Measurements from ENCODE around the gene CASD1.

The CASD1 gene

GRCh38 chr7:94492601-94493000 is 17.0 kb upstream of the CASD1 start:
- H3K36me3 ChIP-seq (ENCODE audit: insufficient read depth, low read depth, low read length): no peaks in the 10 kb centered on the region
- no peaks in the 10 kb centered on the region for H3K4me1 ChIP-seq (ENCODE audit: insufficient read depth, low read length)
- peaks cover 5% of the 10 kb centered on the region; the same call in 1 of the 2 replicates for H3K9me3 ChIP-seq (ENCODE audit: insufficient read depth, low read depth, low read length)
- H3K9ac ChIP-seq (ENCODE audit: low read depth, low read length): no peak overlapping the region
- H3K4me3 ChIP-seq (ENCODE audit: low read length): no peak overlapping the region
- H3K27ac ChIP-seq (ENCODE audit: low read length): no peak overlapping the region
- no peaks in the 10 kb centered on the region for H3K27me3 ChIP-seq (ENCODE audit: insufficient read depth, low read length)

DNA sequence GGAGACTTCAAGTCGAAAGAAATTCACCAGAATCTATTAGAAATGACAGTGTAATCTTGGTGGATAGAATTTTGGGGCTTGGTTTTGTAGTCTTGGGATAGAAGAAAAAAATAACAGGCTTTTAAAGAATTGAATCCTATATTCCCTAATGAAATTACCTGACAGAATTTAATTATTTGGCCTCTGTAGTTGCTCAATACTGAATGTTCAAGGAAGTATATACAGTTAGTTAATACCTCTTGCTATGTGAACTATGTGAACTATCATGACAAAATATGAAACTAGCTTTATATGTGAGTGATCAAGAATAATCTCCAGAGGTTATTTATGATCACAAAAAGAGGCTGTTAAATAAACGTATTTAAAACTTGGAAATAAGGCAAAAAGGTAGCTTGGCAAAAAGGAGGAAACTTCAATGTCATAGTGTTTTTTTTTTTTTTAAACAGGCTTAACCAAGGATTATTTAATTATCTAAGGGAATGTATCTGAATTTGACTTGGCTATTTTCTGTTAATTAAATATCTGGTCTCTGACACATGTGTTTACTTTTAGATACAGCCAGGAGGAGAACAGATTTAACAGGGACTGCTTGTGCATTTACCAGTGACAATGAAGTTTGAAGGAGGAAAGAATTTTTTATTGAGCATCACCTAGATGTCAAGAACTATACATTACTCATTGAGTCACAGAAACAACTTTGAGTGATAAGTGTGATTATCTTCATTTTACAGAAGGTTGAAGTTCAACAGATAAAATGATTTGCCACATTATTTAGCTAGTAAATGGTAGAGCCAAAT is 11.5 kb upstream of the CASD1 start:
- Histone ChIP-seq H3K4me3 (ENCODE audit: low read length) (no peak overlapping the region), H3K27me3 (ENCODE audit: insufficient read depth, low read length) (no peaks in the 10 kb centered on the region), H3K9me3 (ENCODE audit: insufficient read depth, low read depth, low read length) (peaks cover 5% of the 10 kb centered on the region; the same call in 1 of the 2 replicates), H3K4me1 (ENCODE audit: insufficient read depth, low read length) (no peaks in the 10 kb centered on the region), H3K36me3 (ENCODE audit: insufficient read depth, low read depth, low read length) (no peaks in the 10 kb centered on the region), H3K9ac (ENCODE audit: low read depth, low read length) (no peak overlapping the region), H3K27ac (ENCODE audit: low read length) (no peak overlapping the region)

DNA sequence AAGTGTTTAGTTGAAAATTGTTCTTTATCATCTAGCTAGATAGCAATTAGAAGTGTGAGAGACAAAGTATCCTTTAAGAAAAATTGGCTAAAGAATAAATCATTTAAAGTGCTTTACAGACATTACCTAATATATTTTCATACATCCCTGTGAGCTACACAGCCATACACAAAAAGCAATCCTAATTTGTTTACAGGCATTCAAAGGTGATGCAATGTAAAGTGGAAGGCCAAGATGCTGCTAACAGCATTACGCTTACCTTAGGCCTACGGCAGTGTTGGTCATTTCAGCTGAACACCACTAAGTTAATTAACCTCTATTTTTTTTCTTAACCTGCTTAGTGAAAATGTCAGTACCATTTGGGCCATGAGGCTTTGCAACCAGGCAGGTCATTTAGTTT is 10.7 kb upstream of the CASD1 start:
- no peak overlapping the region for H3K4me3 ChIP-seq (ENCODE audit: low read length)

GRCh38 chr7:94507462-94507861 is 2.1 kb upstream of the CASD1 start:
- Histone ChIP-seq H3K27ac (ENCODE audit: low read length) (no peak overlapping the region), H3K4me3 (ENCODE audit: low read length) (no peak overlapping the region), H3K27me3 (ENCODE audit: insufficient read depth, low read length) (no peaks in the 10 kb centered on the region), H3K4me1 (ENCODE audit: insufficient read depth, low read length) (peaks cover 10% of the 10 kb centered on the region; the same call in 1 of the 2 replicates), H3K9ac (ENCODE audit: low read depth, low read length) (no peak overlapping the region), H3K9me3 (ENCODE audit: insufficient read depth, low read depth, low read length) (no peaks in the 10 kb centered on the region), H3K36me3 (ENCODE audit: insufficient read depth, low read depth, low read length) (no peaks in the 10 kb centered on the region)

More for the DNA sequence above, 10.7 kb upstream of the CASD1 start:
- H3K27me3 ChIP-seq (ENCODE audit: insufficient read depth, low read length): no peaks in the 10 kb centered on the region
- H3K27ac ChIP-seq (ENCODE audit: low read length): no peak overlapping the region
- H3K4me1 ChIP-seq (ENCODE audit: insufficient read depth, low read length): no peaks in the 10 kb centered on the region
- peaks cover 5% of the 10 kb centered on the region; the same call in 1 of the 2 replicates for H3K9me3 ChIP-seq (ENCODE audit: insufficient read depth, low read depth, low read length)
- no peak overlapping the region for H3K9ac ChIP-seq (ENCODE audit: low read depth, low read length)
- H3K36me3 ChIP-seq (ENCODE audit: insufficient read depth, low read depth, low read length): no peaks in the 10 kb centered on the region

GRCh38 chr7:94507962-94508361 is 1.6 kb upstream of the CASD1 start:
- no peak overlapping the region for H3K9ac ChIP-seq (ENCODE audit: low read depth, low read length)
- H3K4me1 ChIP-seq (ENCODE audit: insufficient read depth, low read length): peaks cover 12% of the 10 kb centered on the region; the same call in 1 of the 2 replicates
- no peaks in the 10 kb centered on the region for H3K27me3 ChIP-seq (ENCODE audit: insufficient read depth, low read length)
- no peak overlapping the region for H3K4me3 ChIP-seq (ENCODE audit: low read length)
- no peaks in the 10 kb centered on the region for H3K9me3 ChIP-seq (ENCODE audit: insufficient read depth, low read depth, low read length)
- H3K27ac ChIP-seq (ENCODE audit: low read length): no peak overlapping the region
- no peaks in the 10 kb centered on the region for H3K36me3 ChIP-seq (ENCODE audit: insufficient read depth, low read depth, low read length)

DNA sequence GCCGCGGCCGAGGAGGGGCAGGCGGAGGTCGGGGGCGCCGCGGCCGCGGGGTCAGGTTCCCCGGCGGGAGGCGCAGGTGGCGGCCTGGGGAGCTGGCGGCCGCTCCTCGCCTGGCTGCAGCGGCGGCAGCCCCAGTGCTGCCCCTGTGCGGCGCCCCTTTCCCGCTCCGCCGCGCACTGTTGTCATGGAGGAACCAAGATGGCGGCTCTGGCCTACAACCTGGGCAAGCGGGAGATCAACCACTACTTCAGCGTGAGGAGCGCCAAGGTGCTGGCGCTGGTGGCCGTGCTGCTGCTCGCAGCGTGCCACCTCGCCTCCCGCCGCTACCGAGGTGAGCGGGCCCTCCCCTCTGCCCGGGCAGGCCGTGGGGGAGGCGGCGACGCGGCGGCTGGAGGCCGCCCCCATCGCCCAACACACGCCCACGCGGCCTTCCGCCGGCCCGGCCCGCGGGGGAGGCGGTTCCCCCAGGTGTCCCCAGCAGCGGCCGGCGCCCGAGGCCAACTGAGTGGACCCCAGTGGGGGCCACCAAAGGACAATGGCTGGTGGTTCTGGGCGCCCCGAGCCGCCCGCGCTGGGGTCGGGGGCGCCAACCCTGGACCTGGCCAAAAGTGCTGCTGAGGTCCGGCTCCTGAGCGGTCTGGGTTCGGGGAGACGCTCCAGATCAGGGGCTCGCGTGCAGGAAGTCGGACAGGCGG is 425 bp downstream of the CASD1 start:
- Histone ChIP-seq H3K36me3 (ENCODE audit: insufficient read depth, low read depth, low read length) (no peaks in the 10 kb centered on the region), H3K27me3 (ENCODE audit: insufficient read depth, low read length) (no peaks in the 10 kb centered on the region), H3K9me3 (ENCODE audit: insufficient read depth, low read depth, low read length) (no peaks in the 10 kb centered on the region), H3K4me1 (ENCODE audit: insufficient read depth, low read length) (peaks cover 18% of the 10 kb centered on the region; the same call in 1 of the 2 replicates), H3K9ac (ENCODE audit: low read depth, low read length) (peak overlapping the region; percentile 94), H3K27ac (ENCODE audit: low read length) (peak overlapping the region; percentile 91), H3K4me3 (ENCODE audit: low read length) (peak overlapping the region; percentile 92)

DNA sequence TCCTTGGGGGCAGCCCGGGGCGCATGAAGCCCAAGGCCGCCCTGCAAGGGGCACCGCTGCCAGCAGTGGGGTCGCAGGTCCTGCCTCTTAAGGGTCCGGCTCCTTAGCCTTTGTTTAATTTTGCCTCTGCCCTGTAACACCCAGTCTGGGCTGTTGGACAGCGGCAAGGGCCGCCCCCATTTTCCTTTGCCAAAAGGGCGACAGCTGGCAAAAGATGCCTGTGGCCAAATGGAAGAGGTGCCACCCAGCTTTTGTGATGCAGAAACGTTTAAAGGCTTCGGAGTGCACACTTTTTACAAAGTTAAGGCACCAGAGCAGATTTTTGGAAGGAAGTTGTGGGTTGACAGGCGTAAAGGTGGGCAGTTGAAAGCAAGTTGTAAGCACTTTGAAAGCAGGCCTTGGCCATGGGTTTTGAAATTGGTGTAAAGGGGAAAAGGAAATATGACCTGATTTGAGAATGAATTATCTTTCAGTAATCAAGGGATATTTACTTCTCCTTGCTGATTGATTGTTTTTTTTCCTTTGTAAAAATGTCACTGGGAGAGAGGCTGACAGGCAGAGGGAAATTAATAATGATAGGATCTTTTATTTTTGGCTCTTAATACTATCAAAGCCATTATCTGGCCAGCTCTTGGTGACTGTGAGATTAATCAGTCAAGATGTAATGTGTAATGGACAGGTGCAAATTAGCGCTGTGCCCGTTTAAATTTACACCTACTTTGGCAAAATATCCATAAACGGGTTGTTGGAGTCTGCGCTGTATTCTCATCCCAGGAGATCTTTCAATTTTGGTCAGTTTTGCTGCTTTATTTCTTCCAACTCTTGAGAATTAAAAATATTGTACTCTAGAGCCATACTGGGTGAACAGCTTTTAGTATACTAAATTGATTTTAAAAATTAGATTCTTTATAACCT is 1.2 kb downstream of the CASD1 start:
- Histone ChIP-seq H3K27ac (ENCODE audit: low read length) (peak overlapping the region; percentile 91), H3K36me3 (ENCODE audit: insufficient read depth, low read depth, low read length) (no peaks in the 10 kb centered on the region), H3K9me3 (ENCODE audit: insufficient read depth, low read depth, low read length) (no peaks in the 10 kb centered on the region), H3K9ac (ENCODE audit: low read depth, low read length) (peak overlapping the region; percentile 94), H3K4me1 (ENCODE audit: insufficient read depth, low read length) (peaks cover 23% of the 10 kb centered on the region; the same call in 1 of the 2 replicates), H3K27me3 (ENCODE audit: insufficient read depth, low read length) (no peaks in the 10 kb centered on the region), H3K4me3 (ENCODE audit: low read length) (peak overlapping the region; percentile 92)

DNA sequence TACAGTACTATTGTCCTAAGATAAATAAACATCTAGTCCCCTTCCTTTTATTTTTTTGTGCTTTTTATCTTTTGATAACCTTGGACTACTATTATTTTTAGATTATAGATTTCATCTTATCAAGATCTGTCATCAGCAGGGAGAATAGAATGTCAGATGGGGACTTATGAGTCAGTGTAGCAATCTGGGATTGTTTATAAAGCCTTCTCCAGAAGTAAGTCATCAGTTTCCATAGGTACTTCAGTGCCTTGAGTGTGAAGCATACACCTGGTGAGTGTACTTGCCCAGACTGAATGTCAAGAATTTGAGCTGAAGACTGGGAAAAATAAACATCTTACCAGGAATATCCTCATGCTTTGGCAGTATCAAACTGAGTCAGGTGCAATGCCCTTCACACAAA is 2.1 kb downstream of the CASD1 start:
- Histone ChIP-seq H3K4me3 (ENCODE audit: low read length) (peak overlapping the region; percentile 92; the same call in 1 of the 2 replicates), H3K9ac (ENCODE audit: low read depth, low read length) (no peak overlapping the region), H3K27me3 (ENCODE audit: insufficient read depth, low read length) (no peaks in the 10 kb centered on the region), H3K27ac (ENCODE audit: low read length) (no peak overlapping the region), H3K9me3 (ENCODE audit: insufficient read depth, low read depth, low read length) (no peaks in the 10 kb centered on the region), H3K4me1 (ENCODE audit: insufficient read depth, low read length) (peaks cover 23% of the 10 kb centered on the region; the same call in 1 of the 2 replicates), H3K36me3 (ENCODE audit: insufficient read depth, low read depth, low read length) (no peaks in the 10 kb centered on the region)

DNA sequence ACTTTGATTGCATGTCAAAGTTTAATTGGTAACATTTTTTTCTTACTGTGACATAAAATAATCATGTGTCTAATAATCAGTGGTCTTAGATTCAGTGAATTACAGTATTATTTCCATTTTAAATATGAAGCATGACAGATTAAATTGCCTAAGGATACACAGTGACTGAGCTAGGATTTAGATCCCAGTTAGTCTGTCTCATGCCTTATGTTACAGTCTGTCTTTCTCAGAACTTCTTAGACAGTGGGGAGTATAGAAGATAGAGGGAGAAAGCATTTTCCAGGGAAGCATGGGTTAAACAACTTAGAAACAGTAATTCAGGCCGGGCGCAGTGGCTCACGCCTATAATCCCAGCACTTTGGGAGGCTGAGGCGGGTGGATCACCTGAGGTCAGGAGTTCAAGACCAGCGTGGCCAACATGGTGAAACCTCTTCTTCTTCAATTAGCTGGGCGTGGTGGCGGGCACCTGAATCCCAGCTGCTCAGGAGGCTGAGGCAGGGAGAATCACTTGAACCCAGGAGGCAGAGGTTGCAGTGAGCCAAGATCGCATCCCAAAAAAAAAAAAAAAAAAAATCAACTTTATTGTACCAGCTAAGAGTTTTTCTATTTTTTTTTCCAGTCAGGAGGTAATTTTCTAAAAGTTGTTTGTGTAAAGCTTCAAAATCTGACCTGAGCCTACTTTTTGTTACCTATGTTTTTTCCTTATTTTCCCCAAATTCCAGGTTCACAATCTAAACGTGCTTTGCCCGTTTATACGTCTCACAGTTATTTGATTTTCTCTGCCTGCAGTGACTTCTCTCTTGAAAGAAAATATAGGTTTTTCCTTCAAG is 3.3 kb downstream of the CASD1 start:
- H3K4me3 ChIP-seq (ENCODE audit: low read length): peak overlapping the region; percentile 92
- no peak overlapping the region for H3K27ac ChIP-seq (ENCODE audit: low read length)
- H3K9ac ChIP-seq (ENCODE audit: low read depth, low read length): no peak overlapping the region

GRCh38 chr7:94513565-94513860 is 3.9 kb downstream of the CASD1 start:
- no peaks in the 10 kb centered on the region for H3K27me3 ChIP-seq (ENCODE audit: insufficient read depth, low read length)
- no peak overlapping the region for H3K9ac ChIP-seq (ENCODE audit: low read depth, low read length)
- no peak overlapping the region for H3K4me3 ChIP-seq (ENCODE audit: low read length)
- H3K9me3 ChIP-seq (ENCODE audit: insufficient read depth, low read depth, low read length): no peaks in the 10 kb centered on the region
- H3K4me1 ChIP-seq (ENCODE audit: insufficient read depth, low read length): peaks cover 23% of the 10 kb centered on the region; the same call in 1 of the 2 replicates
- peaks cover 12% of the 10 kb centered on the region for H3K36me3 ChIP-seq (ENCODE audit: insufficient read depth, low read depth, low read length)
- H3K27ac ChIP-seq (ENCODE audit: low read length): no peak overlapping the region

More for the DNA sequence above, 3.3 kb downstream of the CASD1 start:
- Histone ChIP-seq H3K9me3 (ENCODE audit: insufficient read depth, low read depth, low read length) (no peaks in the 10 kb centered on the region), H3K27me3 (ENCODE audit: insufficient read depth, low read length) (no peaks in the 10 kb centered on the region), H3K36me3 (ENCODE audit: insufficient read depth, low read depth, low read length) (peaks cover 6% of the 10 kb centered on the region; the same call in 1 of the 2 replicates), H3K4me1 (ENCODE audit: insufficient read depth, low read length) (peaks cover 23% of the 10 kb centered on the region; the same call in 1 of the 2 replicates)
